Lung (tissue), 12 donors: ENCODE results near the gene STBD1. TPM values are rescaled to one million over a fixed set of nuclear protein-coding genes. Genes with fewer than 3 reads are reported as not detected.

ENCODE experiments used
- ATAC-seq: fragments of 200-7000 bp; cut with Tn5 transposase; one replicate; pipeline ENCODE4 v1.9.1; 2020; ENCODE audit warnings: moderate number of reproducible peaks; ENCODE audit not compliant: insufficient read depth, low FRiP score
- DNase-seq, 3 donors: peaks; one replicate each; pipeline ENCODE4 v3.0.0-alpha.2; 2013 to 2017
- H3K27ac ChIP-seq, 2 donors: one replicate each; pipeline ENCODE4 v1.5.1; 2013; ENCODE audit warnings: mild to moderate bottlenecking in 2 of 2, moderate library complexity in 2 of 2, control low read depth in 1 of 2, inconsistent platforms in 1 of 2, low read depth in 1 of 2, low read length in 1 of 2
- H3K27me3 ChIP-seq, 3 donors: one replicate each; pipeline ENCODE4 v1.5.1; 2013; ENCODE audit warnings: low read length in 2 of 3; ENCODE audit not compliant: control insufficient read depth in 3 of 3, insufficient read depth in 3 of 3
- H3K36me3 ChIP-seq, 4 donors: one replicate each; pipeline ENCODE4 v1.5.1; 2013; ENCODE audit warnings: low read length in 4 of 4, mild to moderate bottlenecking in 1 of 4, moderate library complexity in 1 of 4; ENCODE audit not compliant: control insufficient read depth in 4 of 4, insufficient read depth in 4 of 4
- H3K4me1 ChIP-seq, 5 donors: one replicate each; pipeline ENCODE4 v1.5.1; 2013; ENCODE audit warnings: low read length in 5 of 5, mild to moderate bottlenecking in 2 of 5, moderate library complexity in 1 of 5; ENCODE audit not compliant: control insufficient read depth in 5 of 5, insufficient read depth in 5 of 5
- H3K4me3 ChIP-seq: one replicate; pipeline ENCODE4 v1.5.1; 2013; ENCODE audit warnings: mild to moderate bottlenecking, control low read depth, moderate library complexity
- H3K9ac ChIP-seq, 2 donors: one replicate each; pipeline ENCODE4 v1.5.1; 2013; ENCODE audit warnings: low read length in 2 of 2, control low read depth in 1 of 2; ENCODE audit not compliant: insufficient read depth in 1 of 2
- H3K9me3 ChIP-seq, 4 donors: one replicate each; pipeline ENCODE4 v1.5.1; 2013; ENCODE audit warnings: low read length in 3 of 4, mild to moderate bottlenecking in 1 of 4, moderate library complexity in 1 of 4; ENCODE audit not compliant: control insufficient read depth in 4 of 4, insufficient read depth in 3 of 4
- WGBS, 2 donors: extraction: QIAGEN DNeasy Blood & Tissue Kit; methylation state at CpG; one replicate each; pipeline ENCODE4 v1.1.7; 2013; 5-methylcytosine and 5-hydroxymethylcytosine counted together
- polyA plus RNA-seq, 2 donors: library from polyadenylated mRNA; stranded (reverse); fragments of 200-250 nt; gene quantifications; one replicate each; pipeline ENCODE4 v1.2.1, GENCODE V29; 2013
- total RNA-seq, 2 donors: library from RNA; depleted of rRNA in 1 of 2; stranded (reverse); fragments of >200 nt in 1 of 2; gene quantifications; one replicate each; pipeline ENCODE4 v1.2.1, GENCODE V29; 2014 to 2021
- TF ChIP-seq, protein P1 (sequence below): IDR thresholded peaks from 2 replicates; pipeline ENCODE4 v1.5.1; 2012; ENCODE audit warnings: mild to moderate bottlenecking; ENCODE audit errors: control extremely low read depth, extremely low read depth
- donor health status: control.
- donor health status: control.
- donor health status: Bipolar disorder and iron deficiency.
- donor health status: healthy.
- donor health status: DM: yes; HTN: yes; CAD: no.

STBD1 gene
- total and polyA plus RNA-seq, 4 donors: 1.5 to 14.8 (median 6.9) TPM

- no peak for ATAC-seq
- peaks cover 0 to 16% (median 9%) of the 10 kb centered on the region in 5 donors for H3K4me1 ChIP-seq
- TF ChIP-seq, protein P1, sequence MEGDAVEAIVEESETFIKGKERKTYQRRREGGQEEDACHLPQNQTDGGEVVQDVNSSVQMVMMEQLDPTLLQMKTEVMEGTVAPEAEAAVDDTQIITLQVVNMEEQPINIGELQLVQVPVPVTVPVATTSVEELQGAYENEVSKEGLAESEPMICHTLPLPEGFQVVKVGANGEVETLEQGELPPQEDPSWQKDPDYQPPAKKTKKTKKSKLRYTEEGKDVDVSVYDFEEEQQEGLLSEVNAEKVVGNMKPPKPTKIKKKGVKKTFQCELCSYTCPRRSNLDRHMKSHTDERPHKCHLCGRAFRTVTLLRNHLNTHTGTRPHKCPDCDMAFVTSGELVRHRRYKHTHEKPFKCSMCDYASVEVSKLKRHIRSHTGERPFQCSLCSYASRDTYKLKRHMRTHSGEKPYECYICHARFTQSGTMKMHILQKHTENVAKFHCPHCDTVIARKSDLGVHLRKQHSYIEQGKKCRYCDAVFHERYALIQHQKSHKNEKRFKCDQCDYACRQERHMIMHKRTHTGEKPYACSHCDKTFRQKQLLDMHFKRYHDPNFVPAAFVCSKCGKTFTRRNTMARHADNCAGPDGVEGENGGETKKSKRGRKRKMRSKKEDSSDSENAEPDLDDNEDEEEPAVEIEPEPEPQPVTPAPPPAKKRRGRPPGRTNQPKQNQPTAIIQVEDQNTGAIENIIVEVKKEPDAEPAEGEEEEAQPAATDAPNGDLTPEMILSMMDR: no peak
- no peak overlapping the region for H3K27ac ChIP-seq
- no peak overlapping the region for H3K4me3 ChIP-seq
- peaks cover 0 to 4% (median 4%) of the 10 kb centered on the region in 4 donors for H3K36me3 ChIP-seq
- DNase-seq: no peak
- no peak overlapping the region for H3K9ac ChIP-seq
- WGBS, 2 donors: 79 to 82% methylated on average over 4 of the region's 4 CpGs
- H3K27me3 ChIP-seq: no peaks in the 10 kb centered on the region
- peaks cover 0 to 5% (median 0%) of the 10 kb centered on the region in 4 donors for H3K9me3 ChIP-seq
These were observed 4.2 kb downstream of the STBD1 start for GRCh38 chr4:76310683-76311082.

DNA sequence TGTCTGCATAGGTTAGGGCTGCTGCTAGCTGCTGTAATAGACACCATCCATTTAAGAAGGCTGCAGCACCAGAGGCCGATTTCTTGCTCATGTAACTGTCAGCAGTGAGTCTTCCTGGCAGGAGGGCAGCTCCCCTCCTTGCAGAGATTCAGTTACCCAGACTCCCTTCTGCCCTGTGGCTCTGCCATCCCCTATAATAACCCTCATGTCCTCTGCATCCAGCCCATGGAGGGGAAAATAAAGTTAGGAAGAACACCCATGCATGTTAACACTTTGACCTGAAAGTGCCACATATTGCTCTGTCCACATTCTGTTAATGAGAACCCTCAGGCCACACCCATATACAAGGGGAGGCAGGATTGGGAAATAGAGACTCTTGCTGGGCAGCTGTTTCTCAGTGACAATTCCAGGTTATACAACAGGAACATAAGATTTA, 5.4 kb downstream of the STBD1 start:
- no peaks in the 10 kb centered on the region for H3K27me3 ChIP-seq

GRCh38 chr4:76312457-76312856, 5.9 kb downstream of the STBD1 start:
- TF ChIP-seq, protein P1: no peak
- H3K27ac ChIP-seq: no peak overlapping the region
- no peaks in the 10 kb centered on the region for H3K27me3 ChIP-seq
- no peak for ATAC-seq
- H3K9me3 ChIP-seq: peaks cover 0 to 8% (median 6%) of the 10 kb centered on the region in 4 donors
- no peak overlapping the region for H3K9ac ChIP-seq
- peaks cover 0 to 11% (median 6%) of the 10 kb centered on the region in 5 donors for H3K4me1 ChIP-seq
- no peak overlapping the region for H3K4me3 ChIP-seq
- DNase-seq: no peak
- peaks cover 0 to 4% (median 4%) of the 10 kb centered on the region in 4 donors for H3K36me3 ChIP-seq
- WGBS, 2 donors: 43 to 71% methylated on average over 1 of the region's 1 CpG

More for the DNA sequence above, 5.4 kb downstream of the STBD1 start:
- TF ChIP-seq, protein P1: no peak
- Histone ChIP-seq H3K27ac (no peak overlapping the region), H3K9me3 (peaks cover 0 to 6% (median 4%) of the 10 kb centered on the region in 4 donors), H3K9ac (no peak overlapping the region), H3K36me3 (peaks cover 0 to 4% (median 4%) of the 10 kb centered on the region in 4 donors), H3K4me1 (peaks cover 0 to 13% (median 6%) of the 10 kb centered on the region in 5 donors), H3K4me3 (no peak overlapping the region)
- DNase-seq: no peak
- ATAC-seq: no peak
- 58 to 70% methylated on average over 1 of the region's 1 CpG for WGBS, 2 donors

DNA sequence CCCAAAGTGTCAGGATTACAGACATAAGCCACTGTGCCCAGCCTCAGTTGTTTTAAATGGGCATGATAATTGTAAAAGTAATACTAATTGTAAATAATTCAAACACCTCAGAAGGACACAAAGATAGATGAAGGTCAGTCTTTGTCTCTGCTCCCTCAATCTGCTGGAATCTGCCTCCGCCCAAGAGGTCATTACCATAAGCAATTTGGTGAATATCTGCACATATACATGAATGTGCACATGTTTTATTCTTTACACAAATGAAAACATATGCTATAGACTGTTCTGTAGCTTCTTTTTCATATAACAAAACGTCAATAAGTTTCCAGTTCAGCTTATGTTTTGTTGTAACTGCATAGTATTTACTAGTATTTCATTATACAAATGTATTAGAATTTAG, 7.0 kb downstream of the STBD1 start:
- 87 to 91% methylated on average over 2 of the region's 2 CpGs for WGBS, 2 donors
- no peak for ATAC-seq

More for the DNA sequence above, 7.0 kb downstream of the STBD1 start:
- H3K27ac ChIP-seq: no peak overlapping the region
- TF ChIP-seq, protein P1: no peak
- H3K4me3 ChIP-seq: no peak overlapping the region
- H3K27me3 ChIP-seq: no peaks in the 10 kb centered on the region
- H3K4me1 ChIP-seq: peaks cover 0 to 3% (median 2%) of the 10 kb centered on the region in 5 donors
- H3K9ac ChIP-seq: no peak overlapping the region
- H3K36me3 ChIP-seq: peaks cover 0 to 4% (median 4%) of the 10 kb centered on the region in 4 donors
- no peak for DNase-seq
- H3K9me3 ChIP-seq: peaks cover 0 to 8% (median 6%) of the 10 kb centered on the region in 4 donors
